ENCODE data around the gene PIK3C2G. TPM values are rescaled to one million over a fixed set of nuclear protein-coding genes. Genes with fewer than 3 reads are reported as not detected.
"Not testable (repeated sequence)": the region's sequence is repeated elsewhere in the genome, so short reads cannot be mapped to it uniquely, and the experiment has no call there.

The PIK3C2G gene
- total and polyA plus RNA-seq, 8 donors, result 0.60 to 3.2 (median 1.5) TPM

DNA sequence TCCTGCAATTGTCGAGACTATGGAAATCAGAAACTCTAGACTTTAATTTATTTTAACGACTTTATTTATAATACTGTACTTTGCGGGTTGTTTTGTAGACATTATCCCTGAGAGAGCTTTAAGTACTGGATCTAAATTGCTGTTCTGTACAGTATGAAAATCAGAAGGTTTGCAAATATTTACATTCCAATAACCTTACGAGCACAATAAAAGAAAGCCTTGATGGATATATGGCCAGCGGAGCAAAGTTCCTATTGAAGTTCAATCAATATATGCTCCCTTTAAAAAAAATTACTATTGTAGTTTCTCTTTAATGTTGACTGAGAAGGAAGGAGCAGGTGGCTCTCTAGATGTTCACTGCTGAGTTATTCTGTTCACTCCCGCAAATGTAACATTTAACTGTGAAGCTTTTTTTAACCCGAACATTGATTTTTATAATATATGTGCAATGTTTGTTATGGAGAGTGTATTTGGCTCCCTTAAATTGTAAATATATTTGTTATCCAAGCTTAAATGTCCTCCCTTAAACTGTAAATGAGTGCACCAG is 241.2 kb downstream of the PIK3C2G start:
- no peak overlapping the region for H3K27ac ChIP-seq
- 37 to 46% methylated on average over 7 of the region's 7 CpGs for WGBS, 2 donors
- no peak overlapping the region for H3K4me3 ChIP-seq
- intact Hi-C loops (cut with DNase I), result no loop called here
- no peaks in the 10 kb centered on the region for H3K27me3 ChIP-seq
- no peak for FAIRE-seq
- DNase-seq, result no peak
- H3K9me3 ChIP-seq, result no peaks in the 10 kb centered on the region
- TF ChIP-seq, protein P1, sequence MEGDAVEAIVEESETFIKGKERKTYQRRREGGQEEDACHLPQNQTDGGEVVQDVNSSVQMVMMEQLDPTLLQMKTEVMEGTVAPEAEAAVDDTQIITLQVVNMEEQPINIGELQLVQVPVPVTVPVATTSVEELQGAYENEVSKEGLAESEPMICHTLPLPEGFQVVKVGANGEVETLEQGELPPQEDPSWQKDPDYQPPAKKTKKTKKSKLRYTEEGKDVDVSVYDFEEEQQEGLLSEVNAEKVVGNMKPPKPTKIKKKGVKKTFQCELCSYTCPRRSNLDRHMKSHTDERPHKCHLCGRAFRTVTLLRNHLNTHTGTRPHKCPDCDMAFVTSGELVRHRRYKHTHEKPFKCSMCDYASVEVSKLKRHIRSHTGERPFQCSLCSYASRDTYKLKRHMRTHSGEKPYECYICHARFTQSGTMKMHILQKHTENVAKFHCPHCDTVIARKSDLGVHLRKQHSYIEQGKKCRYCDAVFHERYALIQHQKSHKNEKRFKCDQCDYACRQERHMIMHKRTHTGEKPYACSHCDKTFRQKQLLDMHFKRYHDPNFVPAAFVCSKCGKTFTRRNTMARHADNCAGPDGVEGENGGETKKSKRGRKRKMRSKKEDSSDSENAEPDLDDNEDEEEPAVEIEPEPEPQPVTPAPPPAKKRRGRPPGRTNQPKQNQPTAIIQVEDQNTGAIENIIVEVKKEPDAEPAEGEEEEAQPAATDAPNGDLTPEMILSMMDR (IDR thresholded peaks at IDR 0.05), result no peak
- H3K4me1 ChIP-seq, result no peaks in the 10 kb centered on the region
- no peak for ATAC-seq
- H3K36me3 ChIP-seq, result no peaks in the 10 kb centered on the region

DNA sequence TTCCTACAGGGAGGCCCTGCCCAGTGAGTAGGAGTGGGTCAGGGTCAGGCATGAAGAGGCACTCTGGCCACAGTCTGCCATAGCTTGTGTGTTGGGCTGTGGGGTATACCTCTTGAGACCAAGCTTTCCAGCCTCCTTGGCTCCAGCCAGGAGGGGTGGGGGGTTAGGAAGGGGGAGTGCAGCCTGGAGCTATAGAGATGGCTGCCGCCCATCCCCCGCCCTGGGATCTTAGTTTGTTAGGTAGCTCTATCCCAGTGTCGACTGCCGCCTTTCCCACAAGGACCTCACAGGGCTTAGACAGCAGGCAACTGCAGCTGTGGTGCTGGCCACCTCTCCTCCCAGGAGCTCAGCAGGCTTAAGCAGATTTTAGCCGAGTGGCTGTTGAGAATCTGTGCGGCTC is 260.1 kb downstream of the PIK3C2G start:
- 87 to 91% methylated on average over 6 of the region's 6 CpGs for WGBS, 2 donors
- Histone ChIP-seq H3K27ac (no peak overlapping the region), H3K27me3 (no peaks in the 10 kb centered on the region), H3K4me3 (no peak overlapping the region), H3K36me3 (no peaks in the 10 kb centered on the region), H3K4me1 (no peaks in the 10 kb centered on the region), H3K9me3 (no peaks in the 10 kb centered on the region)
- DNase-seq (peak in 1 of 6 donors; percentile 38), ATAC-seq (no peak), FAIRE-seq (no peak)
- TF ChIP-seq, protein P1 (IDR thresholded peaks at IDR 0.05), result no peak
- intact Hi-C loops (cut with DNase I), result no loop called here

DNA sequence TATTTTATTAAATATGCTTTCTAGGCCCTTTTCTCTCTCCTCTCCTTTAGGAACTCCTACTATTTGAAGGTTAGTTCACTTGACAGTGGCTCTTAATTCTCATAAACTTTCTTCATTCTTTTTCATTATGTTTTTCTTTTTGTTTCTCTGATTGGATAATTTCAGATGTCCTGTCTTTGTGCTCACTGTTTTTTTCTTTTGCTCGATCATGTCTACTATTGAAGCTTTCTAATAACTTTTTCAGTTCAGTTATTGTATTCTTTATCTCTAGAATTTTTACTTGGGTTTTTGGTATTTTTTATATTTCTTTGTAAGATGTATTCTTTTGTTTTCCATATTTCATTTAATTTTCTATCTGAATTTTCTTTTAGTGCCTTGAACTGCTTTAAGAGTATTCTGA is 261.5 kb downstream of the PIK3C2G start:
- no peak for FAIRE-seq
- no peaks in the 10 kb centered on the region for H3K9me3 ChIP-seq
- WGBS, 2 donors, result 70 to 85% methylated on average over 1 of the region's 1 CpG
- H3K4me3 ChIP-seq, result no peak overlapping the region
- H3K4me1 ChIP-seq, result no peaks in the 10 kb centered on the region
- TF ChIP-seq, protein P1 (IDR thresholded peaks at IDR 0.05), result no peak
- H3K27ac ChIP-seq, result no peak overlapping the region
- intact Hi-C loops (cut with DNase I), result no loop called here
- no peaks in the 10 kb centered on the region for H3K36me3 ChIP-seq
- H3K27me3 ChIP-seq, result no peaks in the 10 kb centered on the region
- no peak for ATAC-seq
- no peak for DNase-seq

DNA sequence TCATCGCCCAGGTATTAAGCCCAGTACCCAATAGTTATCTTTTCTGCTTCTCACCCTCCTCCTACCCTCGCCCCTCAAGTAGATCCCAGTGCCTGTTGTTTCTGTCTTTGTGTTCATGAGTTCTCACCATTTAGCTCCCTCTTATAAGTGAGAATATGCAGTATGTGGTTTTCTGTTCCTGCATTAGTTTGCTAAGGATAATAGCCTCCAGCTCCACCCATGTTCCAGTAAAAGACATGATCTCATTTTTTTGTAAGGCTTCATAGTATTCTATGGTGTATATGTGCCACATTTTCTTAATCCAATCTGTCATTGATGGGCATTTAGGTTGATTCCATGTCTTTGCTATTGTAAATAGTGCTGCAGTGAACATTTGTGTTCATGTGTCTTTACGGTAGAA is 281.2 kb downstream of the PIK3C2G start:
- WGBS, 2 donors, result 66 to 69% methylated on average over 3 of the region's 3 CpGs
- FAIRE-seq; ATAC-seq; DNase-seq; H3K4me1 ChIP-seq; intact Hi-C loops (cut with DNase I); H3K4me3 ChIP-seq; H3K27me3 ChIP-seq; H3K27ac ChIP-seq; H3K9me3 ChIP-seq; H3K36me3 ChIP-seq: not testable (repeated sequence)

DNA sequence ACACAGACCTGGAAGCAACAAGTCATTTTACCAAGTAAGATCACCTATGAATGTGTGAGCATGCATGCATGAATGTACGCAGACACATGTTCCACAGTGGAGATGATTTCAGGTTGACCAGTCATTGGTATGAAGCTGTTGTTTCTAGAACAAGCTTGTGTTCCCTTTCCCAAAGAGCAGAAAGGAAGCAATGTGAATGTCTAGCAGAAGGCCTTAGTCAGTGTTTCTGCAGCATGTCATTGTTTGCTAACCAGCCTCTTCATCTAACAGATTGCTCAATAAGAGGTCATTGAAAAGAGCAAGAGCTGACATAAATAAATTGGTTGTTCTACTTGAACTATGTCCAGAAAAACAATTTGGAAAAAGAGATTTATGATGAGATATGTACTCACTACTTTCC is 285.1 kb downstream of the PIK3C2G start:
- Histone ChIP-seq H3K9me3 (no peaks in the 10 kb centered on the region), H3K36me3 (no peaks in the 10 kb centered on the region), H3K4me1 (no peaks in the 10 kb centered on the region), H3K4me3 (no peak overlapping the region), H3K27ac (no peak overlapping the region), H3K27me3 (no peaks in the 10 kb centered on the region)
- DNase-seq (no peak), ATAC-seq (peak in 3 of 4 donors; percentile 30 to 78 (median 72)), FAIRE-seq (no peak)
- intact Hi-C loops (cut with DNase I), result no loop called here
- TF ChIP-seq, protein P1 (IDR thresholded peaks at IDR 0.05), result no peak
- 86 to 89% methylated on average over 1 of the region's 1 CpG for WGBS, 2 donors

All from pancreas (tissue), 10 donors.